AG09309 (cell line): ENCODE measurements around the gene MAD1L1.

Experiments used
- DNase-seq: peaks from one replicate; pipeline ENCODE4 v3.0.0-alpha.2; 2010; ENCODE audit warnings: low read depth
- H3K4me3 ChIP-seq: 2 replicates; pipeline ENCODE4 v1.5.1; 2011; ENCODE audit warnings: mild to moderate bottlenecking, low read depth, low read length, moderate library complexity; ENCODE audit not compliant: control insufficient read depth
- CTCF ChIP-seq: IDR thresholded peaks from 2 replicates; pipeline ENCODE4 v1.5.1; 2011; ENCODE audit warnings: mild to moderate bottlenecking, low read depth, low read length, inconsistent platforms; ENCODE audit not compliant: insufficient read depth, control insufficient read depth; ENCODE audit errors: missing control alignments

Gene MAD1L1

DNA sequence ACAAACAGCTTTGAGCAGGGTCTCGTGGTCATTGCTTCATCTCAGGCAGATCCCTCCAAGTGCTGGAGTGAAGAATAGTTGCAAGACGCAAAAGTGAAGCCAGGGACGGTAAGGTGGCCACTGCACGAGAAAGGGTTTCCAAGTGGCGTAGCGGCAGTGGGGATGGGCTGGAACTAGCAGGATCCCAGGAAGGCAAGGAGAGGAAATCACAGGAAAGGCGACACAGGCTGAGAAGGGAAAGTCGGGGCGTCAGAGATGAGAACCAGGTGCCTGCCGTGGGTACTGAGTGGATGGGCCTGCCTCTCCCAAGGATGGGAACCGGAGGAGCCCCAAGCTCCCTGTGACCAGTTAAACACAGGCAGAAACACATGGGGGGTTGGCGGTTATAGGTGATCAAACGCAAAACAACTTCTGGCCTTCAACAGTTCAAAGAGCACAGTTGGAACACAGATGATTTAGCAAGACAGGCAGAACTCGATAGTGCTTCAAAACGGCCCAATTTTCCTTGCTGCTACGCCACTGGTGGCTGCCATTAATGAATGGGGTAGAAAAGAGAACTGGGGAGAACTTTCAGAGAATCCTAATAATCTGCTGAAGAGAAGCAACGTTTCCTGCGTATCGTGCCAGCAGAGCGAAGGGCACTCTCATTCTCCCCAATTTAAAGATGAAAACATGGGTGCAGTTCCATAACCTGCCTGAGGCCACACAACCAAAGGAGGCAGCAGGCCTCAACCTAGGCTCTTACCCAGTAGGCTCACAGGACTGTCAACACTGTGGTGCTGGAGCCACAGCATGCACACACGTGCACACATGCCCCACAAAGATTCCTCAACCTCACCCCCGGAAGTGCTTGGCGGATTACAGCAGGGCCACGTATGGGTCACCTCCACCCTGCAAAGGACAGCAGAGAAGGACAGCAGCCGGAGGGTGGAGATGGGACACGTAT lies 61.9 kb downstream of the MAD1L1 start:
- DNase-seq = no peak
- no peak for TF ChIP-seq CTCF
- H3K4me3 ChIP-seq = no peak overlapping the region

DNA sequence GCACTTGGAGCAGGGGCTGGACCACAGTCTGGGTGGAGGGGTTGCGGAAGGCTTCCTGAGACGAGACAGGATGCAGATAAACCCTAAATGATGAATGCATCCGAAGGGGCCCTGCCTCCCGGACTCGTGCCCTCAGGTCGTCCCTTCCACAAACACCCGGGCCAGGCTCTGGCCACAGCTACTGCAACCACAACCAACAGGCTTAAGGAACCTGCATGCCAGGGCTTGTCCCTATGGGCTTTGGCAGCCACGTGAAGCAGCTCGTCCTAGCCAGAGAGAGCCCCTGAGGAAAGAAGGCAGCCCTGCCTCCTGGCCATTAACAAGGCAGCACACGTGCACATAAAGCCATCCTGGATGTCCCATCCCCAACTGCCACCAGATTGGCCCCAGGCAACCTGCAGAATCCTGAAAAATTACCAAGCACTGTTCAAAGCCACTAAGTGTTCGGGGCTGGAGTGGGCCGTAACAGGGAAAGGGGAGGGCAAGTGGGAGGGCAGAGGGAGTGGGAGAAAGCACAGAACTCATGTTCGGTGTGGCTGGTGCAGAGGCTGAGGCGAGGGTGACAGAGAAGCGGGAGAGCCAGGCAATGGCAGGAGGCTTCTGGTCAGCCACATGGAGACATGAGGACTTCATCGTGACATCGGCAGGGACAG lies 62.7 kb downstream of the MAD1L1 start:
- no peak for TF ChIP-seq CTCF
- DNase-seq = no peak
- no peak overlapping the region for H3K4me3 ChIP-seq

DNA sequence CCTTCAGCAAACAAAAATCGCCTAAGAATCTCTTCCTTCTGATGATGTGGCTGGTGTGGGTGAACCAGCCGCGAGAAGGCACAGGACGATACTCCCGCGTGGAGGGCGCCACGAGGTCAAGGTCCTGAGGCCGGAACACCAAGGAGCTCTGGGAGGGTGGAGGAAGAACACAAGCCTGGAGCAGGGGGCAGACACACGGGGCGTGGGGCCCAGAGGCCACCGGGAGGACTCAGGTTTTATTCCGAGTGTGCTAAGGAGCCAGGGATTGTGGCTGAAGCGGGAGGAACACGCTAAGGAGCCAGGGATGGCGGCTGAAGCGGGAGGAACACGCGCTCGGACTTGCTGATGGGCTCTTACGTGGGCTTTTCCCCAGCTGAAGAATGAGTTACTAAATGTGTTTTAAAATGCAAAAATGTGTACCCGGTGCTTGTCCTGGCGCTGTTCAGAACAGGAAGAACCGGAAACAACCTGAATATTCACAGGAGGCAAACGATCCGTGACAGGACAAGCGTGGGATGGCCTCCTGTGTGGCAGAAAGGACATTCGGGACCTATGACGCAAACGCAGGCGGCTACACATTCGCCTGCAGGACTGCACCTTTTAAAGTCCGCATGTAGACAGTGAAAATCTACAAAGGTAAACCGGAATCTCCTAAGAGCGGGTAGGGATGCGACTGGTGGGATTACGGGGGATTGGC lies 64.0 kb downstream of the MAD1L1 start:
- H3K4me3 ChIP-seq = no peak overlapping the region
- TF ChIP-seq CTCF = no peak
- DNase-seq = no peak

- DNase-seq = no peak
- no peak for TF ChIP-seq CTCF
- no peak overlapping the region for H3K4me3 ChIP-seq
These were observed 66.0 kb downstream of the MAD1L1 start for GRCh38 chr7:2166625-2167280.

DNA sequence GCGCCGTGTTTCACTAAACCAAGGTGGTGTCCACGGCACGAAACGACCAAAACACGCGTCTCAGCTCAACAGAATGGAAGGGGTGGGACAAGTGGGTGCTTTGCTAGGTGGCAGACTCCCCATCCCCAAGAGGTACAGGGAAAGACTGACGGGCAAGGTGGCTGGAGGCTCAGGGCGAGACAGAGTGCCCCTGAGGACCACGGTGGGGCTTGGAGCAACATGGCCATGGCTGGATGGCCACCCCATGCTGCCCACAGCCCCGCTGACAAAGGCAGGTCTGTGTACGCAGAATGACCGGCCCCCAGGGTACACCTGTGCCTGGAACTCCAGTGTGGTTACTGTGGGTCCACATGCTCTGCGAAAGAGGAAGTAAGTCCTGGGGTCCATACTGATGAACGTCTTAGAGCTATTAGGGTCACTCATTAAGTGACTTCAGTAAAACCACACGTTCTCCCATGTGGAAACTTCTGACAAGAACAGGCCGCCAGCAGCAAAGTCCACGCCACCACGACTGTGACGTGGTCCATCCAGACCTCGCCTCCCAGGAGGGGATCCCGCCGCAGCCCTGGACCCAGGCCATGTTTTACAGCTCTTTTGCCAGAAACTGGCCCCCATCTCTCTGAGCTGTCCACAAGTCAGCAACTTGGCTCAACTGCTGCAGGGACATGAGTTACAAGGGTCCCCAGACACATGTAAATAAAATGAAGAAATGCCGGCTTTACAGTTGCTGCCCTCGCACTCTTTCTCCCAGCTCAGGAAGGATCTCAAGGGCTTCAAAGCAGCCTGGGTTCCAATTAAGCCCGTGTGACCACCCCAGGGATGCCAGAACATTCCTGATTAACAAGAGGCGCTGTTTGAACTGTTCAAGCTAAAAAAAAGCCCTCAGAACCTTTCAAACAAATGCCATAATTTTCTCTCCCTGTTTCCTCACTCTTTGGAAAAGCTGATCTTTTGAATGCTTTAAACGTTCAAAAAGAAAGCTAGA lies 66.8 kb downstream of the MAD1L1 start:
- H3K4me3 ChIP-seq = no peak overlapping the region
- no peak for TF ChIP-seq CTCF

More for the DNA sequence above, 66.8 kb downstream of the MAD1L1 start:
- DNase-seq = no peak
